Measurements from ENCODE around the gene DAZ3.
"Not testable (repeated sequence)": the region's sequence is repeated elsewhere in the genome, so short reads cannot be mapped to it uniquely, and the experiment has no call there.

Gene DAZ3, protein sequence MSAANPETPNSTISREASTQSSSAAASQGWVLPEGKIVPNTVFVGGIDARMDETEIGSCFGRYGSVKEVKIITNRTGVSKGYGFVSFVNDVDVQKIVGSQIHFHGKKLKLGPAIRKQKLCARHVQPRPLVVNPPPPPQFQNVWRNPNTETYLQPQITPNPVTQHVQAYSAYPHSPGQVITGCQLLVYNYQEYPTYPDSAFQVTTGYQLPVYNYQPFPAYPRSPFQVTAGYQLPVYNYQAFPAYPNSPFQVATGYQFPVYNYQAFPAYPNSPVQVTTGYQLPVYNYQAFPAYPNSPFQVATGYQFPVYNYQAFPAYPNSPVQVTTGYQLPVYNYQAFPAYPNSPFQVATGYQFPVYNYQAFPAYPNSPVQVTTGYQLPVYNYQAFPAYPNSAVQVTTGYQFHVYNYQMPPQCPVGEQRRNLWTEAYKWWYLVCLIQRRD

DNA sequence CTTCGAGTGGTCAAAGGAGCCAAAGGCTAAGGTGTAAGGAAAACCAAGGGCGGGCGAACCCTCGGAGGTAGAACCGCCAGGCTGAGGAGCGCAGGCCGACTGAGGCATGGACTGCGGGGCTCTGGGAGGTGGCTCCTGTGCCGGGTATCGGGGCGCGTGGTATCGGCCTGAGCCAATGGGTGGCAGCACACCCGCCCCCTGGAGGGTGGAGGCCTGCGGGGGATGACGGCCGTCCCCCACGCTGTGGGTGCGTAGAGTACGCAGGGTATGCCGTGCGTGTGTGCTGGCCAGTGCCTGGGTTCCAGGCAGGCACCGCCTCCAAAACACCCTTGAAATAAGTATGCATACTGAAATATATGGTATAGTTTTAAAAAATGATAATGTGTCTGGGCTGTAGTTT is at the start of gene DAZ3:
TSS of gene DAZ3 (minus strand) at position 101 of the 400 bp plus-strand sequence. CDS start 208 bp downstream, outside the sequence.
- not testable (repeated sequence) for DNase-seq

DNA sequence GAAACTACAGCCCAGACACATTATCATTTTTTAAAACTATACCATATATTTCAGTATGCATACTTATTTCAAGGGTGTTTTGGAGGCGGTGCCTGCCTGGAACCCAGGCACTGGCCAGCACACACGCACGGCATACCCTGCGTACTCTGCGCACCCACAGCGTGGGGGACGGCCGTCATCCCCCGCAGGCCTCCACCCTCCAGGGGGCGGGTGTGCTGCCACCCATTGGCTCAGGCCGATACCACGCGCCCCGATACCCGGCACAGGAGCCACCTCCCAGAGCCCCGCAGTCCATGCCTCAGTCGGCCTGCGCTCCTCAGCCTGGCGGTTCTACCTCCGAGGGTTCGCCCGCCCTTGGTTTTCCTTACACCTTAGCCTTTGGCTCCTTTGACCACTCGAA is 20.4 kb upstream of the DAZ3 start, which contains the start of gene DAZ4:
TSS of gene DAZ4 (plus strand) at position 301 of the 400 bp plus-strand sequence. CDS start 208 bp downstream, outside the sequence.
- not testable (repeated sequence) for DNase-seq

DNA sequence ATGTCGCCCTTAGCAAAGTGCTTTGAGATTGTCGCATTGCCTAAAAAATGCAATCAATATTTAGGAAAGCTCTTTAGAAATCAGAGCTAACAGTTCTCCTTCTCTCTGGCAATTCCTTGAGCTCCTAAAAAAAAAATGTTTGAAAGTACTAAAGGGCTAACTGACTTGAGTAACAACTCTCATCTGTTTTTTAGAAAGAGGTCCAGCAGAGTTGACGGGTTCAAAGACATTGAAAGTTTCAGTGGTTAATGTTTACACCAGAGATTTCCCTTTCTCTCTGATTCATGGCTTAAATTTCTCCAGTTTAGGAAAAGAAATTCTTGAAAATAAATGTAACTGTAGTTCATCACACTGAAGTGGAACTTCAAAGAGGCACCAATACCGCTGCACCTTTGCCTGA is 11.9 kb upstream of the DAZ3 start:
- DNase-seq = not testable (repeated sequence)

DNA sequence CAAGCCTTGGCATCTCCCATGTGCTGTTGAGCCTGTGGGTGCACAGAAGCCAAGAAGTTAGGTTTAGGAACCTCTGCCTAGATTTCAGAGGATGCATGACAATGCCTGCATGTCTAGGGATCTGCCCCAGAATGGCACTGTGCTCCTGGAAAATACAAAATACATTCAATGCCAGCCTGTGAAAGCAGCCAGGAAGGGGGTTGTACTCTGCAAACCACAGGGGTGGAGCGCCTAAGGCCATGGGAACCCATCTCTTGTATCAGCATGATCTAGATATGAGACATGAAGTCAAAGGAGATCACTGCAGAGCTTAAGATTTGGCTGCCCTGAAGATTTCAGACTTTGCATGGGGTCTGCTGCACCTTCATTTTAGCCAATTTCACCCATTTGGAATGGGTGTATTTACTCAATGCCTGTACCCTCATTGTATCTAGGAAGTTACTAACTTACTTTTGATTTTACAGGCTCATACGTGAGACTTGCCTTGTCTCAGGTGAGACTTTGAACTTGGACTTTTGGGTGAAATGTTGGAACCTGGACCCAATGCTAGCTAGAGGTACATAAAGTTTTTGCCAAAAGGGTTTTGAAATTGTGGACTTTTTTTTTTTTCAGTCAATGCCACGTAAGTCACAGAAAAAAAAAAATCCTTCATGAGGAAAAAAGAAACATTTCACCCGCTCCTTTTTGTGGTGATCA is 11.1 kb upstream of the DAZ3 start:
- not testable (repeated sequence) for DNase-seq

DNA sequence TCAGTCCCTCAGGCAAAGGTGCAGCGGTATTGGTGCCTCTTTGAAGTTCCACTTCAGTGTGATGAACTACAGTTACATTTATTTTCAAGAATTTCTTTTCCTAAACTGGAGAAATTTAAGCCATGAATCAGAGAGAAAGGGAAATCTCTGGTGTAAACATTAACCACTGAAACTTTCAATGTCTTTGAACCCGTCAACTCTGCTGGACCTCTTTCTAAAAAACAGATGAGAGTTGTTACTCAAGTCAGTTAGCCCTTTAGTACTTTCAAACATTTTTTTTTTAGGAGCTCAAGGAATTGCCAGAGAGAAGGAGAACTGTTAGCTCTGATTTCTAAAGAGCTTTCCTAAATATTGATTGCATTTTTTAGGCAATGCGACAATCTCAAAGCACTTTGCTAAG is 8.6 kb upstream of the DAZ3 start:
- DNase-seq = not testable (repeated sequence)
